ENCODE results near the gene PTGES3.
"Not testable (repeated sequence)": the region's sequence is repeated elsewhere in the genome, so short reads cannot be mapped to it uniquely, and the experiment has no call there.

The PTGES3 gene, protein sequence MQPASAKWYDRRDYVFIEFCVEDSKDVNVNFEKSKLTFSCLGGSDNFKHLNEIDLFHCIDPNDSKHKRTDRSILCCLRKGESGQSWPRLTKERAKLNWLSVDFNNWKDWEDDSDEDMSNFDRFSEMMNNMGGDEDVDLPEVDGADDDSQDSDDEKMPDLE

DNA sequence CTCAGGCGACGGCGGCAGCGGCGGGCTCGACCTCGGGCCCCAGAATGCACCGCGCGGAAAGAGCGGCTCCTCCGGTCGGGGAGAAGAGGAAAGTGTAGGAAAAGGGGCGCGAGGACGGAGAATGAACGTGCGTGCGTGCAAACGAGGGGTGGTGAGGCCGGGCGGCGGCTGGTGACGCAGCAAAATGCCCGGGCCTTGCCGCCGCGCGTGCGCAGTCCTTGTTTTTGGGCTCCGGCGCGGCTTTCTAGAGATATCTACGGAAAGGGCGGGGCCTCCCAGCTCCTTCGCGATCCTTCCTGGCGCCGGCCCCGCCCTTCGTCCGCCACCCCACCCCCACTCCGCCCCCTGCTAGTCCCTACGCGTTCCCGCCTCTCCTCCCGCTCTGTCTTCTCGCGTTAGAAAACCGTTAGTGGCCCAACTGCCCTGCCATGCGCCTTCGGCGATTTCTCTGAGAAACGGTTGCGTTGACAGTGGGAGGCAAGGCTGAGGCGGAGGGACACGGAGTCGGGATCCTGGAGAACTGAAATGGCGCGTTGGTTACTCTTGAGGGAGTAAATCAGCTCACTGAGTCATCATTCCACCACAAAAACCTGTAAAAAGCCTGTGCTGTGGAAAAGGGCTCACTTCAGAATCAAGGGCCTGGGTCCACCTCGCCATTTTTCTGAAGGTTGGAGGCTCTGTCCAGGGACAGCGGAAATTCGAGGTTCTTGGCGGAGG, at the start of gene PTGES3:
Gene PTGES3 (minus strand): TSS at position 156 of the 717 bp plus-strand sequence. CDS start 285 bp downstream, outside the sequence.
- peak; percentile 97 to 98 for DNase-seq

DNA sequence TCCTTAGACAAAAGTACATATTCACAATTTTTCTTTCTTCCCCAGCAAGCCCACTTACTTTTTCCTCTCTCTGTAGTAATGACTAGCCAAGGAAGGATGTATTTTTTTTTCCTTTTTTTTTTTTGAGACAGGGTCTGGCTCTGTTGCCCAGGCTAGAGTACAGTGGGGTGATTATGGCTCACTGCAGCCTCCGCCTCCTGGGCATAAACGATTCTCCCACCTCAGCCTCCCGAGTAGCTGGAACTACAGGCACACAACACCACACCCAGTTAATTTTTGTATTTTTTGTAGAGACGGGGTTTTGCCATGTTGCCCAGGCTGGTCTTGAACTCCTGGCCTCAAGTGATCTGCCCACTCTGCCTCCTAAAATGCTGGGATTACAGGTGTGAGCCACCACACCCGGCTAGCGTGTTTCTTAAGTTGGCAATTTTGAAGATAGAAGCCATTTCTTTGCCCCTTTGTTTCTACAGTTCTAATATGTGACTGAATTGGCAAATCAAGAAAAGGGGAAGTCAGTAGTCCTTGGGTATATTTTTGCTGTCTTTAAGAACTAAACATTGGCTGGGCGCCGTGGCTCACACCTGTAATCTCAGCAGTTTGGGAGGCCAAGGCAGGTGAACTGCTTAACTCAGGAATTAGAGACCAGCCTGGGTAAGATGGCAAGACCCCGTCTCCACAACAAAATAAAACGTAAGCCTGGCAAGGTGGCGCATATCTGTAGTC, 40.2 kb upstream of the PTGES3 start:
- DNase-seq, result no peak

DNA sequence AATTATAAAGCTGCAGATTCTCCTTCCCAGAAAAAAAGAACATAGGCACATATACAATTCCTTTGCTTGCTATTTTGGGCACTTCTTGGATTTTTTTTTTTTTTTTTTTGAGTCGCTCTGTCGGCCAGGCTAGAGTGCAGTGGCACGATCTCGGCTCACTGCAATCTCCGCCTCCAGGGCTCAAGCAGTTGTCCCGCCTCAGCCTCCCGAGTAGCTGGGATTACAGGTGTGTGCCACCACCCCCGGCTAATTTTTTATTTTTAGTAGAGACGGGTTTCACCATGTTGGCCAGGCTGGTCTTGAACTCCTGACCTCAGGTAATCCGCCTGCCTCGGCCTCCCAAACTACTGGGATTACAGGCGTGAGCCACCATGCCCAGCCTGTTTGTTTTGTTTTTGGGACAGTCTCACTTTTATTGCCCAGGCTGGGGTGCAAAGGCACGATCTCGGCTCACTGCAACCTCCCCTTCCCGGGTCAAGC, 38.2 kb upstream of the PTGES3 start:
- not testable (repeated sequence) for DNase-seq

DNA sequence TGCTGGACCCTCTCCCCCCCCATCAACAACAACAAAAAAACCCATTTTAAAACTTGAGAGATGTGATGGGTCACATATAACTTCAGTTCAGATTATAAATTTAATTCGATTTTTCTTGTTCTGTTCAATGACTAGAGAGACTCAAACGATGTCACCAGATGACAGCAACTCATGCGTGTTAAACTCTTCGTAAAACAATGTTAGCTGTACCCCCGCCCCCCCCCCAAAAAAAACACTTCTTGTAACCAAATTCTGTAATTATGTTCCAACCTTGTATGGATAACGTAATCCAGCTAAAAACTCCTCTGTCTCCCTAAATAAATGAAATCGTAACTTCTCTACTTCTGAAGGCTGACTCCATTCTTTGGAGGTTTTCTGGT, 37.6 kb upstream of the PTGES3 start:
- DNase-seq, result no peak

DNA sequence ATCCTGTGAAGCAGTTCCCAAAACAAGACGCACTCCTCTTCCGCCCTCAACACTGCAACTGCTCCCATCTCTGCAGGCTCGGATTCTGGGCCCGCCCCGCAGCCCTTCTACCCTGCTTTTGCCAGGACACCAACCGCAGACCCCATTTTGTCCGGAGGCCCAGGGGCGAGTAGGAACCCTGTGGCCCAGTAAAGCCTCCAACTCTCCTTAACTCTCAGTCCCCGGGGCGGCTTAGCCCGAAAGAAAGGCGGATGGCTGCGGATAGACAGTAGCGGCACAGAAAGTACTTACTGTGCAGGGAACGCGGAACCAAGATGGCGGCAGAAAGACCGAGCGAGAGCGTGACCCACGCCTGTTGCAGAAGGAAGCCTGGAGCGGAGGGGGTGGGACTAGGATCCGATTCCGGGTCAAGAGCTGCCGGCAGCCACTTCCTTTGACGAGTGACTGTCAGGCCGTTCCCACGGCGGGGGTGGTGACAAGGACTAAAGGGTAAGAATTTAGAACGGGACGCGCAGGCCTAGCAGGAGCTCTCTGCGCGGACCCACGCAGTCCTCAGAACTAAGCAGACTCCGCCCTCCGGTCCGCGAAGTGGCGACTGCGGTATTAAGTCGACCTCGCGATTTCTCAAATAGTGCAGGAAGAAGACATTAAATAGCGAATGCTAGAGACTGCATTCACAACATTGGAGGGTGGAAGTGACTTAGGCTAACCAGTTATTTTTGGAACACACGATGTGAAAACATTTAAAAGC, 37.1 kb upstream of the PTGES3 start, which contains the start of gene NACA:
Gene NACA (minus strand): TSS at position 328 of the 751 bp plus-strand sequence. CDS start 778 bp downstream, outside the sequence.
- DNase-seq, result peak; percentile 94 to 99

DNA sequence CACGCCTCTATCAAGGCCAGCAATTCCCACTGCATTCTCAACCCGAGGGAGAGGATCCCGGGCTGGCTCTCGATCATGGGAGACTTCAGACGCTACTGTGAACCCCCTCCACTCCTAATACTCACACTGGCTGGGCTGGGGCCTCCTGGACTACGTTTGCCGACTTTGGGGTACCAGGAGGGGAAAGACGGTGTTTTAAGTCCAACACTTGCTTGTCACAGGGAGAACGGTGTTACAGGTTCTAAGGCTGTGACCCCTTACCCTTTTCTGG, 36.6 kb upstream of the PTGES3 start:
- DNase-seq, result peak in 1 of 2 experiments; percentile 19

DNA sequence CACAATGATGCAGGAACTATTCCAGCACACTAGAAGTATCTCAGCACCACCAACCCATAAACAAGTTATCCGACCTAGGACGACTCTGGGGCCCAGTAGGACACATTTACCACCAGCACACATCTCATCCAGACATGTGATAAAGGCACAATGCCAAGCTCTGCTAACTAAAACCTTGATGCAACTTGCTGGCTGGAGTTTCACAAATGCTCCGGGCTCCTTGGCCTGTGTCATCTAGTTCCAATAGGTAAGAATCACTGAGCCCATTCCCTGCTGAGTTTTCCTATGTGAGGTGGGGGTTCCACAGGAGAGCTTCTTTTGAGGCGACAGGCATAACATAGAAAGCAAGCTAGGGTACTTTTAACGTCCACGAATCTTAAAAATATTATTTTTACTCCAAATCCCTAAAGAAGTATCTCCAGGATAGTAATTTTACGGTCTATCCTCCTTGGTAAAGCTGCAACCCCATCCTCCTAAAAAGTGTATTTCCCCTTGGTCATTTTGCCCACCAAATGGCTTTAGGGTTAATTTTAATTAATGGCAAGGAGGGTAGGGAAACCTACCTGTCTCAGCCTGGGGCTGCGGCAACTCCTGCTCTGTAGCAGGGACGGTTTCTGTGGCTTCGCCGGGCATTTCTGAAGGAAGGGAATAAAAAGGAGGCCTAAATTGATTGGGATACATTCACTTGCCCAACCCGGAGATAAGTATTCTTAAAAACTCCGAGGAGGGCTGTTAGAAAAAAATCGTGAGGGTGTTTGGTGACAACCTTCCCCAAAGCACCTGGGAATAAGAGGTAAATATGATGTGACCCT, 36.0 kb upstream of the PTGES3 start:
- DNase-seq, result no peak

DNA sequence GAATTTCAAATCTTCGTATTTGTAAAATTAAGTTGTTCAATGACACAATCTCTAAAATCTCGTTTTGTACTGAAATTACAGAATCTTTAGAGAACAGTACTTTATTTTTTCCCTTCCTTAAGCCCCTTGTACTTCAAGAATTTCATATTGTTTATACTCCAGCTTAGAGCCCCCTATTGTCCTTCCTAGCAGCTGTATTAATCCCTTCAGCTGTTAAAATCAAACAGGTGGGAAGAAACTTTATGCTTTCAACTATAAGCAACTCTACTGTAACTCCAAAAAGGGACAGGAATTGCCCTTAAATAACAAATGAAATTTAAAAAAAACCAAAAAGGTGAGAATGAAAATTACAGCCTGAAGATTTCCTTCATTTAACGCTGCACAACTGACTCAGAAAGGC, 35.3 kb upstream of the PTGES3 start:
- DNase-seq, result no peak

DNA sequence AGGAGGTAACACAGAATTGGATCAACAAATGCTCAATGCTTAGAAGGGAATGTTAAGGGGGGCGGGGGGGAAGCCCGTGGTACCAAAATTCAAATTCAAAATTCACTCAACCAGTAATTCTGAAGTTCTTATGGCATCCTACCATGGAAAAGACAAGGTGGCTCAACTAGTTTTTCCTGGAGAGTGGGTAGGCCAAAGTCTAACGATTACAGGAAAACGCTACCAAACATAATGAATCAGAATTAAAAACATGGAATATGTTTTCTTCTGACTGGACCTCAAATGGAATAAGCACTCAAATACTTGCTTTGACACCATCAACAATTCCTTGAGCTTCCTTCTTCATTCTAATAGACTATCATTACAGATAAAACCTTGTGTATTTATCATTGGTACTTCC, 34.7 kb upstream of the PTGES3 start:
- no peak for DNase-seq

DNA sequence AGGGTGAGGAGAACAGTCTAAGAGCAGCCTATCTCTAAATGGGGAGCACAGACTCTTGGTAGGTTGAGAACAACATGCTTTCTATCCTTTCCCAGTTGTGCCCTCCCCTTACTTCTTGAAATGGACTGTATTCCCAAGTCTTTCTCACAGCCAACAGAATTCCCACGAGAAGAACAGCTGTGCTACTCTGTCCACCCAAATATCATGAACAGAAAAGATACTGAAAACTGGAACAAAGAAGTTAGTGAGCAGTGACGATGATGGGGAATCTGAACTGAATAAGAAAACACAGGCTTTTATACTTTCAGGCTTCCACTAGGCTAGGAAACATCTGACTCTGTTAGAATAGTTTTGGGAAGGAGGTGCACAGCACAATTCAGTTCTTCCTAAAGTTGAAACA, 33.6 kb upstream of the PTGES3 start:
- DNase-seq, result no peak

DNA sequence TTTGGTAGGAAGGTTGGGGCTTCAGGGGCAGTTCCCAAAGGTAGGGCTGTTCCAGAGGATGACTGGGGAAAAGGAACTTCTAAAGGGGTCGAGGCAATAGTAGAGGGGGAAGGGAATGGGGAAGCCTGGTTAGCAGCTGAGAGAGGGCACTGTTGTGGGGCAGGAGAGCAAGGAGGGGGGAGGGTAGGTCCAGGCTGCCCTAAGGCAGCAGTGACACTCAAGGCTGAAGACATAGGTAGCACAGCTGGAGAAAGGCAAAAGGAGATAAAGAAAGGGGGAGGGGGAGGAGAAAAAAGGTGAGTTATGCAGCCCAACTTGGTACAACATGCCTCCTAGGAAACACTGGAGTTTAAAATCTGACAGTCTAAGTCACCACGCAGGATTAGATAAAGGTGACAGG, 33.1 kb upstream of the PTGES3 start:
- DNase-seq, result no peak

DNA sequence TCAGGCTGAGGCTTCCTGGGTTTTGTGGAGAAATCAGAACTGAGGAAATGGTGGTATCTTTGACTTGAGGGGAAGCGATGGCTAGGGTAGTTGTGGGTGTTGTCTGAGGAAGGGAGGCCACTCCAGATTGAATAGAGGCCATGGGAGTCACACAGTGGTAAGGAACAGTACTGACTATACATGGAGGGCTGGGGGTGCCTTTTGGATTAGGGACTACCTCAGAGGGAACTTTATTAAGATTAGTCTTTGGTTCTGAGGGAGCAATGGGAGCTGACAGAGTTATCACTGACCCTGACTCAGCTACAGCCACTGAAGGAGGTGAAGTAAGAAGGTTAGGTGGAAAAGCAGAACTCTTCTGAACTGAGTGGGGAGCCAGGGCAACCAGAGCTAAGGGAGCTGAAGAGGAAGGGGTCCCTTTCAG, 32.7 kb upstream of the PTGES3 start:
- DNase-seq, result no peak

DNA sequence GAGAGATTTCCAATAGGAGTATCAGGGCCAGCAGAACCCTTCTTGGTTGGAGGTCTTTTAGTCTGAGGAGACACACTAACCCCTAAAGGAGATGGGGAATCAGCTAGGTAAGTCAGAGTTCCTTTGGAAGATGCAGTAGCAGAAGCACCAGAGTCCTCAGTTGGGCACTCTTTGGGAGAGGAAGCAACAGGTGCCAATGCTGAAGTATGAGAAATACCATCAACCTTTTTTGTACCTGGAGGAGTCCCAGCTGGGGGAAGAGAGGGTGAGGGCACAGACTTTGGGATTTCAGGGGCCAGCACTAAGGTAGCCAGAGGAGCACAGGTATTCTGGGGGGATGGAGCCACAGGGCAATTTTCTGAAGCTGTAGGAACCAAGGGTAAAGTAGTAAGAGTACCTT, 31.0 kb upstream of the PTGES3 start:
- DNase-seq, result no peak

DNA sequence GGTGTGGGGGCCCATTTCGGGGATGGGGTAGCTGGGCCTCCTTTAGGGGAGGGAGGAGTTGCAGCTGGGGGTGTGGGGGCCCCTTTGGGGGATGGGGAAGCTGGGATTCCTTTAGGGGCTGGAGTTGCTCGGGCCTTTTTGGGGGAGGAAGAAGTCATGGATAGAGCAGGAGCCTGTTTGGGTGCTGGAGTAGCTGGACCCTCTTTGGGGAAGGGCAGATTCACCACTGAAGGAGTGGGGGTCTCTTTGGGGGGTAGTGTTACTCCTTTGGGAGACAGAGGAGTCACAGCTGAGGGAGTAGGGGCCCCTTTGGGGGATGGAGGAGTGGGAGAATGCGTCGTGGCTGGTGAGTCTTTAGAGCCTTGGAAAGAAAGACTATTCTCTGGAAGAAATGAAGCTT, 30.6 kb upstream of the PTGES3 start:
- no peak for DNase-seq

DNA sequence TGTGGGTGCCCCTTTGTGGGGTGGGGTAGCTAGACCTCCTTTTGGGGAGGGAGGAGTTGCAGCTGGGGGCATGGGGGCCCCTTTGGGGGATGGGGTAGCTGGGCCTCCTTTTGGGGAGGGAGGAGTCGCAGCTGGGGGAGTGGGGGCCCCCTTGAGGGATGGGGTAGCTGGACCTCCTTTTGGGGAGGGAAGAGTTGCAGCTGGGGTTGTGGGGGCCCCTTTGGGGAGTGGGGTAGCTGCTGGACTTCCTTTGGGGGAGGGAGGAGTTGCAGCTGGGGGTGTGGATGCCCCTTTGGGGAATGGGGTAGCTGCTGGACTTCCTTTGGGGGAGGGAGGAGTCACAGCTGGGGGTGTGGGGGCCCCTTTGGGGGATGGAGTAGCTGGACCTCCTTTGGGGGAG, 30.1 kb upstream of the PTGES3 start:
- DNase-seq, result no peak

DNA sequence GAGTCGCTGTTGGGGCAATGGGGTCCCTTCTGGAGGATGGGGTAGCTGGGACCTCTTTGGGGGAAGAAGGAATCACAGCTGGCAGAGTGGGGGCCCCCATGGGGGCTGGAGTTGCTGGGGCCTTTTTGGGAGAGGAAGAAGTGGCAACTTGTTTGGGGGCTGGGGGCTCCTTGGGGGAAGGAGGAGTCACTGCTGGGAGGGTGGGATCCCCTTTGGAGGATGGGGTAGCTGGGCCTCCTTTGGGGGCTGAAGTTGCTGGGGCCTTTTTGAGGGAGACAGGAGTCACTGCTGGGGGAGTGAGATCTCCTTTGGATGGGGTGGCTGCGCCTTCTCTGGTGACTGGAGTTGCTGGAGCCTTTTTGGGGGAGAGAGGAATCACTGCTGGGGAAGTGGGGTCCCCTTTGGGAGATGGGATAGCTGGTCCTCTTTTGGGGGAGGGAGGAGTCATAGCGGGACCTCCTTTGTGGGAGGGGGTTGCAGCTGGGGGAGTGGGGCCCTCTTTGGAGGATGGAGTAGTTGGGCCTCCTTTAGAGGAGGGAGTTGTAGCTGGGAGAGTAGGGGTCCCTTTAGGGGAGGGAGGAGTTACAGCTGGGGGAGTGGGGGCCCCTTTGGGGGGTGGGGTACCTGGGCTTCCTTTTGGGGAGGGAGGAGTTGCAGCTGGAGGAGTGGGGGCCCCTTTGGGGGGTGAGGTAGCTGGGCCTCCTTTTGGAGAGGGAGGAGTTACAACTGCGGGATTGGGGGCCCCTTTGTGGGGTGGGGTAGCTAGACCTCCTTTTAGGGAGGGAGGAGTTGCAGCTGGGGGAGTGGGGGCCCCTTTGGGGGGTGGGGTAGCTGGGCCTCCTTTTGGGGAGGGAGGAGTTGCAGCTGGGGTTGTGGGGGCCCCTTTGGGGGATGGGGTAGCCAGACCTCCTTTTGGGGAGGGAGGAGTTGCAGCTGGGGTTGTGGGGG, 29.1 kb upstream of the PTGES3 start:
- DNase-seq, result no peak

DNA sequence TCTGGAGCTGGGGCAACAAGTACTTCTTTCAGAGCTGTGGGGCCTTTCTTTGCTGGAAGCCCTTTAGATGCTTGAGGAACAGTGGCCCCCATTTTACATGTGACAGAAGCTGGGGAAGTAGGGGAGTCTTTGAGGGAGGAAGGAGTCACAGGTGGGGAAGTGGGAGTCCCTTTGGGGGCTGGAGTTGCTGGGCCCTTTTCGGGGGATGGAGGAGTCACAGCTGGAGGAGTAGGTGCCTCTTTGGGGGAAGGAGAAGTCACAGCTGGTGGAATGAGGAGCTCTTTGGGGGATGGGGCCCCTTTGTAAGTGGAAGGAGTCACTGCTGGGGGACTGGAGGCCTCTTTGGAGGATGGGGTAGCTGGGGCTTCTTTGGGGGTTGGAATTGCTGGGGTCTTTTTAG, 28.4 kb upstream of the PTGES3 start:
- no peak for DNase-seq

DNA sequence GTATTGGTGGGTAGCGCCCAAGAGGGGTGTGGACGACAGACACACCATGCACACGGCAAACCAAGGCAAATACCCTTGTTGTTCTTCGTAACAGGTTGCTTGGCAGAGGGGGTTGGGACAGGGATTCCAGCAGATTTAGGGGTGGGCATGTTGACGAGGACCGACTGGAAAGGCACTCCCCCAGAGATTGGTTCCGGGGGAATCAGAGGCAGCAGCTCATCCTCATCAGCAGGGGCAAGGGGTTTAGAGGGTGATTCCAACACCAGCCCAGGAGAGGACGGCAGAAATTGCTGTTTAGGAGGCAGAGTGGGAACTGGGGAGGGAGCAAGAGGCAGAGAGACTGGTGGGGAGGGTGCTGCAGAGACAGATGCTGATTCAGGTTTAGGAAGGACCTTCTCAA, 27.7 kb upstream of the PTGES3 start:
- DNase-seq, result no peak

DNA sequence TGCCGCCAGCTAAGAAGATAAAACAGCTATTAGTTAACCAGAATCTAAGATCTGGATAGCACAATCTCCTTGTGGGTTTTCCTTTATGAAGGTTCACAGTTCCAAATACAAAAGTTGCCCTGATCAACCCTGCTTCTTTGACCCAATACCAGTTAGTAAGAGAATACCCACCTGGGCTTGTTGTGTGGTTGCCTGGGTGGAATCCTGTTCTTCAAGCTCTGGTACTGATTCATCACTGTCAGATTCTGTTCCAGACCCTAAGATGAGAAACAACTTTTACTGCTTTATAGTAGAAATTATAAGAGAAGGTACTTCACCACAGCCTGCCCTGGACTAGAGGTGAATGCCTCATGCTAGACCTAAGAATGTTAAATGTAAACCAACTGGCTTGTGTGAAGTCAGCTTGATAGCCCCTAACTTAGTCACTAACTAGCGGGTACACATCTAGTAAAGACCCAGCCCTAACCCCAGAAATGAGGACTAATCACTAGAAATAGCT, 26.4 kb upstream of the PTGES3 start:
- DNase-seq, result no peak

DNA sequence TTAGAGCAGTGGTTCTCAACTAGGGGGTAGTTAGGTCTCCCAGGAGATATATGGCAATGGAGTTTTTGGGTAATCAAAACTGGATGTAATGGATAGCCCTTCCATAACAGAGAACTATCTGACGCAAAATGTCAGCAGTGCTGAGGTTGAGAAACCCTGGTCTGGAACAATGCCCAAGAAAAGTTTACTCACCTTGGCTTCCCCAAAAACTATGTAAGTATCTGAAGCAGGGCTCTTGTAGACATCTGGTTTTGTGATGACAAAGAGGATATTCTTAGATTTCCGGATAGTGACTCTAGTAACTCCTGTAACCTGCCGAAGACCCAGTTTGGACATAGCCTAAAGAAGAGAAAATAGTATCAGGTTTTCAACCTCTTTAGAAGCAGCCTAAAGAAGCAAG, 25.3 kb upstream of the PTGES3 start:
- no peak for DNase-seq

DNA sequence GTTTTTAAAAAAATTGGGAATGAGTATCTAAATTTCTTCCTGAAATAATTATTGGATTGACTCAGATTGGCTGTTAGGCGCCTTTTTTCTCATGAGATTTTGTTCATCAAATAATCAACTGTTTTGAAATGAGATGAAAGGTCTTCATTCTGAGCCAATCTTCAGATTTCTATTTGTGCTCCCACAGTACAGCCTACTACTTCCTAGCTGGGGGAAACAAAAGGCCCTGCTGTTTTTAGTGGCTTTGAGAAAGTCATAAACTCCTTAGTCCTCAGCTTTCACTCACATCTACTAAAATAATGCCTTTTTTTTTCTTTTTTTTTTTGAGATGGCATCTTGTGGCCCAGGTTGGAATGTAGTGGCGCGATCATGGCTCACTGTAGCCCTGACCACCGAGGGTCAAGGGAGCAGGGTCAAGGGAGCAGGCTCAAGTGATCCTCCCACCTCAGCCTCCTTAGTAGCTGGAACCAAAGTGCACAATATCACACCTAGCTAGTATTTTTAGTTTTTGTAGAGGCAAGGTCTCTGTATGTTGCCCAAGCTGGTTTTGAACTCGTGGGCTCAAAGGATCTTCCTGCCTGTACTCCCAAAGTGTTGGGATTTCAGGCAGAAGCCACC, 21.8 kb upstream of the PTGES3 start:
- DNase-seq, result no peak

All from stimulated activated CD4-positive, alpha-beta T cell treated with anti-CD3 and anti-CD28 coated beads, Interleukin-4, amount 100 ng/mL, for 4 hours (primary cell).